HepG2 (cell line): ENCODE measurements around the gene THSD1. TPM values are rescaled to one million over a fixed set of nuclear protein-coding genes. Genes with fewer than 3 reads are reported as not detected.

Experiments used
- EHMT2 ChIP-seq: fragments of 200-600 bp; sonication (generic); IDR thresholded peaks from 2 replicates; pipeline ENCODE4 v1.7.0; 2017; ENCODE audit warnings: antibody characterized with exemption, low read depth, low read length, borderline replicate concordance
- HCFC1 ChIP-seq: fragments of 150-350 bp; IDR thresholded peaks from 2 replicates; pipeline ENCODE4 v1.6.1; 2014; ENCODE audit warnings: low read depth, low read length
- HNF1B ChIP-seq: sonication (generic); formaldehyde crosslinking; IDR thresholded peaks from 2 replicates; pipeline ENCODE4 v1.5.1; 2020; ENCODE audit warnings: mild to moderate bottlenecking, moderate library complexity, missing genetic modification reagents
- HOMEZ ChIP-seq: IDR thresholded peaks from 2 replicates; pipeline ENCODE4 v1.6.1; 2016; ENCODE audit warnings: low read depth
- JDP2 ChIP-seq: sonication (generic); formaldehyde crosslinking; IDR thresholded peaks from 2 replicates; pipeline ENCODE4 v1.8.1; 2022; ENCODE audit warnings: missing genetic modification reagents, borderline replicate concordance
- MED8 ChIP-seq: sonication (generic); formaldehyde crosslinking; IDR thresholded peaks from 2 replicates; pipeline ENCODE4 v1.8.1; 2023; ENCODE audit warnings: mild to moderate bottlenecking, missing genetic modification reagents; ENCODE audit not compliant: insufficient replicate concordance
- NCOA1 ChIP-seq: sonication (generic); formaldehyde crosslinking; IDR thresholded peaks from 2 replicates; pipeline ENCODE4 v1.9.0; 2021; ENCODE audit warnings: missing genetic modification reagents
- RXRB ChIP-seq: IDR thresholded peaks from 2 replicates; pipeline ENCODE4 v1.6.1; 2016; ENCODE audit warnings: borderline replicate concordance, missing genetic modification reagents, missing compliant biosample characterization
- TEAD2 ChIP-seq: sonication (generic); formaldehyde crosslinking; IDR thresholded peaks from 2 replicates; pipeline ENCODE4 v1.9.0; 2021; ENCODE audit warnings: missing genetic modification reagents
- ZFP37 ChIP-seq: sonication (generic); formaldehyde crosslinking; IDR thresholded peaks from 2 replicates; pipeline ENCODE4 v1.4.0; 2020; ENCODE audit warnings: missing genetic modification reagents, borderline replicate concordance
- ZNF232 ChIP-seq: sonication (generic); formaldehyde crosslinking; IDR thresholded peaks from 2 replicates; pipeline ENCODE4 v1.4.0; 2020; ENCODE audit warnings: missing genetic modification reagents, borderline replicate concordance
- ZNF280D ChIP-seq: sonication (generic); formaldehyde crosslinking; IDR thresholded peaks from 2 replicates; pipeline ENCODE4 v1.5.1; 2020; ENCODE audit warnings: mild to moderate bottlenecking, missing genetic modification reagents
- ZNF282 ChIP-seq: fragments of 450-650 bp; IDR thresholded peaks from 2 replicates; pipeline ENCODE4 v1.6.1; 2018; ENCODE audit not compliant: partially characterized antibody
- ZNF510 ChIP-seq: sonication (generic); formaldehyde crosslinking; IDR thresholded peaks from 2 replicates; pipeline ENCODE4 v1.4.0; 2020; ENCODE audit warnings: low read depth, mild to moderate bottlenecking, missing genetic modification reagents
- ZNF619 ChIP-seq: sonication (generic); formaldehyde crosslinking; IDR thresholded peaks from 2 replicates; pipeline ENCODE4 v1.4.0; 2020; ENCODE audit warnings: mild to moderate bottlenecking, missing genetic modification reagents
- ZSCAN5A ChIP-seq: sonication (generic); formaldehyde crosslinking; IDR thresholded peaks from 2 replicates; pipeline ENCODE4 v1.8.0; 2022; ENCODE audit warnings: mild to moderate bottlenecking, missing genetic modification reagents, borderline replicate concordance
- ZSCAN9 ChIP-seq: IDR thresholded peaks from 2 replicates; pipeline ENCODE4 v1.6.1; 2016; ENCODE audit warnings: borderline replicate concordance
- polyA plus RNA-seq, 8 experiments: library from polyadenylated mRNA; depleted of rRNA in 3 of 8; stranded (reverse) in 7 of 8; unstranded in 1 of 8; fragments of >200 nt; fragmentation: Illumina TruSeq in 4 of 8; extraction: Trizol in 4 of 8; gene quantifications; 2 replicates each; pipeline versions ENCODE4 v1.2.1 to v1.2.3, GENCODE V29; 2011 to 2016; ENCODE audit warnings: low read depth in 4 of 8, missing spikeins in 1 of 8, mixed read lengths in 1 of 8; ENCODE audit not compliant: insufficient read depth in 1 of 8
- total RNA-seq, 5 experiments: library from RNA; depleted of rRNA; stranded (reverse); fragments of >200 nt; fragmentation: Illumina TruSeq; extraction: Trizol; gene quantifications; 2 replicates each; pipeline ENCODE4 v1.2.3, GENCODE V29; 2016; ENCODE audit warnings: low read depth in 1 of 5
- TF ChIP-seq, protein P1 (sequence below): sonication (generic); formaldehyde crosslinking; IDR thresholded peaks from 2 replicates; pipeline ENCODE4 v1.4.0; 2020; ENCODE audit warnings: missing genetic modification reagents

Gene THSD1
- total and polyA plus RNA-seq, 2 of the 13 experiments (the other 11 are each of a cell fraction or from before 2014, with no cell fraction given), result 0.11 to 0.15 TPM

DNA sequence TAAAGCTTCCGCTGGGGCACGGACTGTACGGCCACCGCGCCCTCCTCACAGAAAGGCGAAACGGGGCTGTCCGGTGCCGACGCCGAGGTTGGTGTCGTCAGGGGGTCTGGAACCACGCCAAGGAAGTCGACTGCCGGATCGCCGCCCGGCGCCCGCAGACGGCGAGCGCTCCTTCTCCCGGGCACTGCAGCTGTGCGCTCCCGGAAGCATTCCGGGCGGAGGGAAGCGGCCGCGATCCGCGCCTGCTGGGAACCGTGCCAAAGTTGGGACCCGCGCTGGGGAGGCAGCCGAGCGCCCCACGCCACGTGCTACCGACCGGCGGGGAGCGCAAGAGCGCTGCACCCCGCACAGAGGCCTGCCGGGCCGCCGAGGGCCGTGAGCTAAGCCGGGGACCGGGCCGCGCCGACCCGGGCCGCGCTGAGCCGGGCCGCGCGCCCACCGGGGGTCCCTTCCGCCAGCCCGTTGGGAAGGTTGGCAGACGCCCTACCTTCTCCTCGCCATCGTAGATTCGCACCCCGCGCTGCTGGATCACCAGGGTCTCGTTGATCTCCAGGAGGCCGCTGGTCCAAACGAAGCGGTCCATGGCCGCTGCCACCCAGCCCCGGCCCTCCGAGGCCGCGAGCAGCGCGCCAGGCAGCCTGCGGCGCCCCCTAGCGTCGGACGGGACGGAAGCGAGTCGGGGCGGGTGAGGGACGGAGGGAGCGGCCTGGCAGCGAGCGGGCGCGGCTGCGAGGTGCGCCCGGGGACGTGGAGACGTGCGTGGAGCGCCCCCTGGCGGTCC, 44.2 kb upstream of the THSD1 start, which contains the start of gene VPS36 (continued):
- TF ChIP-seq ZSCAN5A (CRISPR knock-in tag) (no peak), MED8 (CRISPR knock-in tag) (no peak), RXRB (CRISPR knock-in tag) (0 out of 2 replicates have a peak, but pooled peaks have one; percentile 59), ZSCAN9 (CRISPR knock-in tag) (peak; percentile 17; the same call in 1 of the 2 replicates), ZNF232 (CRISPR knock-in tag) (no peak), ZNF619 (CRISPR knock-in tag) (no peak), ZNF510 (CRISPR knock-in tag) (no peak), ZNF282 (no peak), ZFP37 (CRISPR knock-in tag) (no peak; the same call in 1 of the 2 replicates), TEAD2 (CRISPR knock-in tag) (no peak), HOMEZ (CRISPR knock-in tag) (0 out of 2 replicates have a peak, but pooled peaks have one; percentile 25), HNF1B (CRISPR knock-in tag) (no peak), HCFC1 (no peak), ZNF280D (CRISPR knock-in tag) (no peak), EHMT2 (no peak), NCOA1 (CRISPR knock-in tag) (no peak), JDP2 (no peak)
- TF ChIP-seq, protein P1, sequence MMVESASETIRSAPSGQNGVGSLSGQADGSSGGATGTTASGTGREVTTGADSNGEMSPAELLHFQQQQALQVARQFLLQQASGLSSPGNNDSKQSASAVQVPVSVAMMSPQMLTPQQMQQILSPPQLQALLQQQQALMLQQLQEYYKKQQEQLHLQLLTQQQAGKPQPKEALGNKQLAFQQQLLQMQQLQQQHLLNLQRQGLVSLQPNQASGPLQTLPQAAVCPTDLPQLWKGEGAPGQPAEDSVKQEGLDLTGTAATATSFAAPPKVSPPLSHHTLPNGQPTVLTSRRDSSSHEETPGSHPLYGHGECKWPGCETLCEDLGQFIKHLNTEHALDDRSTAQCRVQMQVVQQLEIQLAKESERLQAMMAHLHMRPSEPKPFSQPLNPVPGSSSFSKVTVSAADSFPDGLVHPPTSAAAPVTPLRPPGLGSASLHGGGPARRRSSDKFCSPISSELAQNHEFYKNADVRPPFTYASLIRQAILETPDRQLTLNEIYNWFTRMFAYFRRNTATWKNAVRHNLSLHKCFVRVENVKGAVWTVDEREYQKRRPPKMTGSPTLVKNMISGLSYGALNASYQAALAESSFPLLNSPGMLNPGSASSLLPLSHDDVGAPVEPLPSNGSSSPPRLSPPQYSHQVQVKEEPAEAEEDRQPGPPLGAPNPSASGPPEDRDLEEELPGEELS (CRISPR knock-in tag), result no peak; the same call in 1 of the 2 replicates
